ENCODE results near the gene TMEM242.

The TMEM242 gene

DNA sequence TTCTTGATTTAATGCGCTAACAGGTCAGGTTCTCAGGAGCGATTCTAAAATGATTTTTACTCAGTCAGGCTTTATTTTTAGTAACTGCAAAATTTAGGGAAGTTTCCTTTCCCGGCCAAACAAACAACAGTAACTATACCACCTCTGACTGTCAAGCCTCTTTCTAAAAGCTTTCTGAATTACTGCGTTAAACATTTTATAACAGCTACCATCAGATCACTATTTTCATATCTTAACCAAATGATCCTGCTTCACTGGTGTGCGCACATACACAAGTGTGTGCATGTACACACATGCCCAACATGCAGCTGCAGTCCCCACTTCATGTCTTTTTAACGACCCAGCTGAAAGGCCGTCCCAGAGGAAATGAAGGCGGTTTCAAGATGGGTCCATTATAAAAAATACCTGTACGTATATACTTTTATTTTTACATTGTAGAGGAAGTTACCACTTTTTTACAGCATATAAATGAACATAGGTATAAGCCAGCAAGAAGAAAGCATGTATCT lies 25.0 kb downstream of the TMEM242 start:
- no peak for DNase-seq (ENCODE audit: extremely low read depth, low read depth)
- TF ChIP-seq, protein P1, sequence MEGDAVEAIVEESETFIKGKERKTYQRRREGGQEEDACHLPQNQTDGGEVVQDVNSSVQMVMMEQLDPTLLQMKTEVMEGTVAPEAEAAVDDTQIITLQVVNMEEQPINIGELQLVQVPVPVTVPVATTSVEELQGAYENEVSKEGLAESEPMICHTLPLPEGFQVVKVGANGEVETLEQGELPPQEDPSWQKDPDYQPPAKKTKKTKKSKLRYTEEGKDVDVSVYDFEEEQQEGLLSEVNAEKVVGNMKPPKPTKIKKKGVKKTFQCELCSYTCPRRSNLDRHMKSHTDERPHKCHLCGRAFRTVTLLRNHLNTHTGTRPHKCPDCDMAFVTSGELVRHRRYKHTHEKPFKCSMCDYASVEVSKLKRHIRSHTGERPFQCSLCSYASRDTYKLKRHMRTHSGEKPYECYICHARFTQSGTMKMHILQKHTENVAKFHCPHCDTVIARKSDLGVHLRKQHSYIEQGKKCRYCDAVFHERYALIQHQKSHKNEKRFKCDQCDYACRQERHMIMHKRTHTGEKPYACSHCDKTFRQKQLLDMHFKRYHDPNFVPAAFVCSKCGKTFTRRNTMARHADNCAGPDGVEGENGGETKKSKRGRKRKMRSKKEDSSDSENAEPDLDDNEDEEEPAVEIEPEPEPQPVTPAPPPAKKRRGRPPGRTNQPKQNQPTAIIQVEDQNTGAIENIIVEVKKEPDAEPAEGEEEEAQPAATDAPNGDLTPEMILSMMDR (IDR thresholded peaks at IDR 0.05; ENCODE audit: low read depth, low read length) = no peak

DNA sequence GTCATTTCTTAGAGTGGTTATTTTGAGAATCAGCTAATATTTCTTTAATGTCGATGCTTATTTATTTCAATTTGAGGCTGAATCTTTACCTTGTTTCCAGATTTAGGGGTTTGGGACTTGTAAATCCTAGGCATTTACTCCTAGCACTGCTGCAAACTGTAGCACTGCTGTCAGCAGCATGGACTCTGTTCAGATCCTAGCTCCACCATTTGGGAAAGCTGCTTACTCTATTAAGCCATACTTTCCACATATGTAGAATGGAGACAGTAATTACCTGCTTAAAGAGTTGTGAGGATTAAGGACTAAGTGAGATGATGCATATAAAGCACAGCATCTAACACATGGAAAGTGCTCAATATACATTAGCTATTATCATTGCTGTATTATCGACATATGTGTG lies 28.7 kb downstream of the TMEM242 start:
- TF ChIP-seq, protein P1 (IDR thresholded peaks at IDR 0.05; ENCODE audit: low read depth, low read length) = no peak
- DNase-seq (ENCODE audit: extremely low read depth, low read depth) = no peak

DNA sequence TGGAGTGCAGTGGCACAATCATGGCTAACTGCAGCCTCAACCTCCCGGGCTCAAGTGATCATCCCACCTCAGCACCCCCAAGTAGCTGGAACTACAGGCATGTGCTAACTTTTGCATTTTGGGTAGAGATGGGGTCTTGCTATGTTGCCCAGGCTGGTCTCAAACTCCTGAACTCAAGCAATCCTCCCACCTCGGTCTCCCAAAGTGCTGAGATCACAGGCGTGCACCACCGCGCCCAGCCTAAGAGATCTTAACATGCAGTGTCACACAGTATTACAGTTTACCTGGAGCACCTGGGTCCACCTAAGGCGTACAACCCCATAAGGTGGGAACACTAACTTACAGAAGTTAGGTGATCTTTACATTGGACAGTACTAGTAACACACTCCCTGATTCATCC lies 29.5 kb downstream of the TMEM242 start:
- TF ChIP-seq, protein P1 (IDR thresholded peaks at IDR 0.05; ENCODE audit: low read depth, low read length) = no peak
- no peak for DNase-seq (ENCODE audit: extremely low read depth, low read depth)

DNA sequence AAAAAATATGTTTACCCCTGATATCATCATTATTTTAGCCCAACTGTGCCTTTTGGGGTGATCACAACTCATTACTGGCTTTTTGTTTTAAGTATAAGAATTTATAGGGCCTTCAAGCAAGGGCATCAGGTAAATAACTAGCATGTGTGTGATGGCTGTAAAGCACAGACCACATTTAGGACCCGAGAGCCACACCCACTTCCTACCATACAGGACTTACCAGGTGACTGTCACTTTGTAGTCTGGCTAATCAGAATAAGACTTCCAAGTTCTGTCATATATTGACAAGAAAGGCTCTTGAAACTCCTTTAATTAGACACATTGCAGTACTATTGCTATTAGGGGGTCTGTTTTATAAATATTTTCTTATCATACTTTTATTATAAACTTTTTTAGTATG lies 31.1 kb downstream of the TMEM242 start:
- TF ChIP-seq, protein P1 (IDR thresholded peaks at IDR 0.05; ENCODE audit: low read depth, low read length) = no peak
- DNase-seq (ENCODE audit: extremely low read depth, low read depth) = no peak

DNA sequence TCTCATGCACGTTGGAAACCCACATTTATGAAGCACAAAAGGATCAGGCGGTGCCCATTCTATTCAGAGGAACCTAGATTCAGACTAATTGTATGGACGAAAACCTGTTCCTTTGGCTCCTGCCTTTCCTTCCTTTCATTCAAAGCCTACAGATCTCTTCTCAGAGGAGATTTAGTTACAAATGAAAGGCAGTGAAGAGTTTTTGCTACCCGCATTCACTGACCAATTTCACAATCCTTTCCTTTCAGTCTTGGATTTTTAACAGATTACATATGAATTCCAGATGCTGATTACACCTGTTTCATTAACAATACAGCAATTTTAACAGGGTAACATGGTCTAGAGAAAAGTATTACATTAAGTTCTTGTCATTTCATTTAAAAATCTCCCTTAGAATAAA lies 32.0 kb downstream of the TMEM242 start:
- TF ChIP-seq, protein P1 (IDR thresholded peaks at IDR 0.05; ENCODE audit: low read depth, low read length) = no peak
- no peak for DNase-seq (ENCODE audit: extremely low read depth, low read depth)

DNA sequence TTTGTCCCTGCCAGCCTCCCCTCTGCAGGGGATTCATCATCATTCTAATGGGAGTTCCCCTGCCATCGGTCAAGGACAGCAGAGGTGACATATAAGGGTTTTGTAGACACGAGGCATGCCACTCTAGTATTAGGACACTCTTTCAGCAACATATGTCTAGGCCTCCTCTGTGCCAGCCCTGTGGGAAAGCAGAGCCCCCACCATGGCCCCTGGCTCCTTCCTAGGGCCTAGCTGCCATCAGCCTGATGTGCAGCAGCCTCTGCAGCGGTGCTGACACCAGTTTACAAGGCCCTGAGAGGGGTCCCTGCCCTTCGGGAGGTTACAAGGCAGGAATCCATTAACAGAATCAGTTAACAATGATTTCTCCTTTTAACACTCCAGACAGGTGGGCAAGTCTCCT lies 32.5 kb downstream of the TMEM242 start:
- DNase-seq (ENCODE audit: extremely low read depth, low read depth) = no peak
- TF ChIP-seq, protein P1 (IDR thresholded peaks at IDR 0.05; ENCODE audit: low read depth, low read length) = no peak

DNA sequence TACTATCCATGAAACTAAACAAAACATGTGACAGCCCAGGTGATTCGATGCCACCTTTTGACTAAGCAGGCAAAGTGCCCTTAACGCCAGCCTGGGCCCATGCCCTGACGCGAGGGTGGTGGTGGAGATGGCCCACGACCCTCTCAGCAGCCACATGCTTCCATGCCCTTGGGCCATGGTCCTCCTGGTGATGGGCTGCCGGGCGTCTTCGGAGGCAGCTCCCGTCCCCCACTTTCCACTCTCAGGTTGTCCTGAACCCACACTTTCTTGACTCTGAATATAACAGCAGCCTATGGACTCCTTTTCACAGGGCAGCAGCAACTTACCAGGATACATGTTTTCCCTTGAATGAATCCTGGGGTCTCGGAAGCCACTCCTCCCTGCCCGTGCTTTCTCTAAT lies 33.6 kb downstream of the TMEM242 start:
- TF ChIP-seq, protein P1 (IDR thresholded peaks at IDR 0.05; ENCODE audit: low read depth, low read length) = no peak
- no peak for DNase-seq (ENCODE audit: extremely low read depth, low read depth)

Measured in AG09319 (cell line).